K562 (cell line): ENCODE measurements around the gene SPAG17. TPM values are rescaled to one million over a fixed set of nuclear protein-coding genes. Genes with fewer than 3 reads are reported as not detected.

Source experiments
- ID3 ChIP-seq, 2 experiments: fragments of 250-450 bp in 1 of 2; fragments of 450-650 bp in 1 of 2; sonication (Bioruptor Pico) in 1 of 2; IDR thresholded peaks; 2 replicates each; pipeline versions ENCODE4 v1.6.1 to v1.8.0; 2016 to 2021; ENCODE audit warnings: mild to moderate bottlenecking in 2 of 2, moderate library complexity in 2 of 2, missing compliant biosample characterization in 1 of 2, missing genetic modification characterization in 1 of 2
- LCOR ChIP-seq: sonication (generic); formaldehyde crosslinking; IDR thresholded peaks from 2 replicates; pipeline ENCODE4 v1.8.0; 2022; ENCODE audit warnings: mild to moderate bottlenecking, missing genetic modification reagents
- MAFG ChIP-seq: fragments of 450-650 bp; conservative IDR thresholded peaks from 2 replicates; pipeline ENCODE4 v1.6.1; 2016; ENCODE audit warnings: missing genetic modification characterization, missing compliant biosample characterization
- MCM2 ChIP-seq: fragments of 450-650 bp; IDR thresholded peaks from 2 replicates; pipeline ENCODE4 v1.6.1; 2017; ENCODE audit warnings: low read depth, mild to moderate bottlenecking
- NFYB ChIP-seq: IDR thresholded peaks from 2 replicates; pipeline ENCODE4 v1.6.1; 2011; ENCODE audit warnings: mild to moderate bottlenecking, moderate library complexity; ENCODE audit not compliant: insufficient read length; ENCODE audit errors: extremely low read depth
- NR3C1 ChIP-seq: sonication (generic); formaldehyde crosslinking; IDR thresholded peaks from 2 replicates; pipeline ENCODE4 v1.8.1; 2022; ENCODE audit warnings: missing genetic modification reagents
- PPARD ChIP-seq: fragments of 250-450 bp; sonication (Bioruptor Pico); IDR thresholded peaks from 2 replicates; pipeline ENCODE4 v1.8.0; 2022; ENCODE audit warnings: inconsistent platforms, mild to moderate bottlenecking, moderate library complexity
- SMAD2 ChIP-seq: fragments of 150-350 bp; IDR thresholded peaks from 2 replicates; pipeline ENCODE4 v1.6.1; 2014; ENCODE audit warnings: low read depth, mild to moderate bottlenecking, low read length
- SNRNP70 ChIP-seq: fragments of 200-400 bp; formaldehyde crosslinking; optimal IDR thresholded peaks from 2 replicates; pipeline ENCODE3; 2017; ENCODE audit warnings: low read depth, low read length
- TFAM ChIP-seq: fragments of 250-450 bp; sonication (Bioruptor Pico); conservative IDR thresholded peaks from 2 replicates; pipeline ENCODE4 v1.5.0; 2021; ENCODE audit warnings: mild to moderate bottlenecking, moderate library complexity
- THRB ChIP-seq: fragments of 450-650 bp; formaldehyde crosslinking; conservative IDR thresholded peaks from 2 replicates; pipeline ENCODE4 v1.4.0; 2022; ENCODE audit warnings: mild to moderate bottlenecking, missing genetic modification characterization
- U2AF1 ChIP-seq: fragments of 200-400 bp; formaldehyde crosslinking; optimal IDR thresholded peaks from 2 replicates; pipeline ENCODE3; 2017; ENCODE audit warnings: mild to moderate bottlenecking, low read depth, low read length, moderate library complexity
- ZFP30 ChIP-seq: fragments of 250-450 bp; sonication (Bioruptor Pico); IDR thresholded peaks from 2 replicates; pipeline ENCODE4 v1.8.0; 2022; ENCODE audit warnings: moderate library complexity, mild to moderate bottlenecking, inconsistent platforms, borderline replicate concordance
- ZNF277 ChIP-seq: fragments of 250-450 bp; sonication (Bioruptor Pico); IDR thresholded peaks from 2 replicates; pipeline ENCODE4 v1.8.0; 2022; ENCODE audit warnings: inconsistent platforms, mild to moderate bottlenecking, moderate library complexity, borderline replicate concordance
- ZNF318 ChIP-seq, 2 experiments: fragments of 450-650 bp; IDR thresholded peaks; 2 replicates each; pipeline ENCODE4 v1.6.1; 2016; ENCODE audit warnings: mild to moderate bottlenecking in 2 of 2, borderline replicate concordance in 1 of 2, low read depth in 1 of 2, moderate library complexity in 1 of 2
- polyA plus RNA-seq, 8 experiments: library from polyadenylated mRNA; depleted of rRNA in 4 of 8; stranded (reverse) in 5 of 8; unstranded in 3 of 8; fragments of >200 nt; fragmentation: Nextera tagmentation in 2 of 8; fragmentation: Illumina TruSeq in 1 of 8; extraction: Ambion mirVana in 2 of 8; extraction: Trizol in 1 of 8; gene quantifications; 2 replicates each; pipeline versions ENCODE4 v1.2.1 to v1.2.3, GENCODE V29; 2011 to 2014; ENCODE audit warnings: inconsistent platforms in 1 of 8, missing spikeins in 1 of 8
- total RNA-seq, 7 experiments: library from RNA; depleted of rRNA in 6 of 7; stranded (reverse); fragments of >200 nt in 6 of 7; fragmentation: Illumina TruSeq in 2 of 7; extraction: Trizol in 2 of 7; gene quantifications; 2 replicates each; pipeline versions ENCODE4 v1.2.1 to v1.2.3, GENCODE V29; 2011 to 2021; ENCODE audit warnings: low replicate concordance in 1 of 7

Gene SPAG17
- total and polyA plus RNA-seq, 9 of the 15 experiments (the other 6 are each of a cell fraction or from before 2014, with no cell fraction given): 0.07 to 2.1 (median 1.5) TPM

GRCh38 chr1:117929343-117930172 is 255.5 kb downstream of the SPAG17 start, which contains the start of the genes GDAP2 and WDR3 (continued):
- no peak for TF ChIP-seq THRB
- TF ChIP-seq LCOR (CRISPR knock-in tag): peak; percentile 78
- no peak for TF ChIP-seq ID3 (CRISPR knock-in tag; IDR thresholded peaks at IDR 0.05)
- TF ChIP-seq ID3 (tag; IDR thresholded peaks at IDR 0.05): no peak
- TF ChIP-seq MAFG (tag): no peak
- no peak for TF ChIP-seq SMAD2
- no peak for TF ChIP-seq SNRNP70
- no peak for TF ChIP-seq PPARD
- no peak for TF ChIP-seq MCM2
- no peak for TF ChIP-seq TFAM (CRISPR knock-in tag)
- TF ChIP-seq ZNF277 (CRISPR knock-in tag): no peak
- TF ChIP-seq ZFP30 (CRISPR knock-in tag): no peak
- TF ChIP-seq U2AF1: no peak
- peak; percentile 63 for TF ChIP-seq NFYB
- TF ChIP-seq NR3C1 (CRISPR knock-in tag): no peak
- TF ChIP-seq ZNF318 (IDR thresholded peaks at IDR 0.05; ENCODE audit: borderline replicate concordance in 1 of 2, low read depth in 1 of 2): no peak
